GM10847 (cell line): ENCODE data around the gene GPR153.

Source experiments
- POLR2A ChIP-seq: IDR thresholded peaks from 2 replicates; pipeline ENCODE4 v1.6.1; 2011; ENCODE audit not compliant: insufficient read length; ENCODE audit errors: extremely low read depth

The GPR153 gene

GRCh38 chr1:6260961-6261614, at the start of gene GPR153:
TSS of gene GPR153 (minus strand) at chr1:6261098. CDS start at chr1:6254905, 6,193 bp downstream.
- no peak for TF ChIP-seq POLR2A

- no peak for TF ChIP-seq POLR2A
Observed at GRCh38 chr1:6310116-6310848, 49.4 kb upstream of the GPR153 start.

GRCh38 chr1:6309564-6309963, 48.7 kb upstream of the GPR153 start:
- TF ChIP-seq POLR2A, result no peak

GRCh38 chr1:6308449-6308848, 47.6 kb upstream of the GPR153 start:
- TF ChIP-seq POLR2A, result no peak

- no peak for TF ChIP-seq POLR2A
Observed at GRCh38 chr1:6307099-6307498, 46.2 kb upstream of the GPR153 start.

GRCh38 chr1:6303397-6304012, 42.6 kb upstream of the GPR153 start:
- no peak for TF ChIP-seq POLR2A

GRCh38 chr1:6302568-6302967, 41.7 kb upstream of the GPR153 start:
- TF ChIP-seq POLR2A, result no peak

GRCh38 chr1:6301526-6301925, 40.6 kb upstream of the GPR153 start:
- TF ChIP-seq POLR2A, result no peak

- TF ChIP-seq POLR2A, result no peak
Observed at GRCh38 chr1:6300342-6301048, 39.6 kb upstream of the GPR153 start.

- TF ChIP-seq POLR2A, result no peak
Observed at GRCh38 chr1:6299557-6300165, 38.8 kb upstream of the GPR153 start.

GRCh38 chr1:6298940-6299465, 38.1 kb upstream of the GPR153 start:
- TF ChIP-seq POLR2A, result no peak

GRCh38 chr1:6298530-6298929, 37.6 kb upstream of the GPR153 start:
- TF ChIP-seq POLR2A, result no peak

GRCh38 chr1:6295910-6296309, 35.0 kb upstream of the GPR153 start:
- no peak for TF ChIP-seq POLR2A

GRCh38 chr1:6294890-6295556, 34.1 kb upstream of the GPR153 start:
- no peak for TF ChIP-seq POLR2A
